HG03095 (cell line): ENCODE data around the gene DDX28.
A peak's percentile ranks its signal among the peaks of the same experiment; 100 is the strongest.
"Not testable (repeated sequence)": the region's sequence is repeated elsewhere in the genome, so short reads cannot be mapped to it uniquely, and the experiment has no call there.

Experiments used
- ATAC-seq: cut with Tn5 transposase; IDR thresholded peaks from one replicate; pipeline ENCODE4 v1.9.1; 2021; ENCODE audit warnings: moderate library complexity; ENCODE audit not compliant: unreplicated experiment

The DDX28 gene

DNA sequence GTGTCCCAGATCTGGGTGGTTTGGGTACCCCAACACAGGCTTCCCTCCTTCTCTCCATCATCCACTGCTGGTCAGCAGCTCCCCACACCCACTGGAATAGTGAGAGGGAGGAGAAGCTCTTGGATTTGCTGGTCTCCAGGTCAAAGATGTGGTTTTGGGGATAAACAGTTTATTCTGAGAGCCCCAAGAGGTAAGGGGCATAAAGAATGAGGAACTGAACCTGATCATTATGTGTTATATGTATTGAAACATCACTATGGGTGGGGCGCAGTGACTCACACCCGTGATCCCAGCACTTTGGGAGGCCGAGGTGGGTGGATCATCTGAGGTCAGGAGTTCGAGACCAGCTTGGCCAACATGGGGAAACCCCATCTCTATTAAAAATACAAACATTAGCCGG, 27.6 kb downstream of the DDX28 start:
- no peak for ATAC-seq

DNA sequence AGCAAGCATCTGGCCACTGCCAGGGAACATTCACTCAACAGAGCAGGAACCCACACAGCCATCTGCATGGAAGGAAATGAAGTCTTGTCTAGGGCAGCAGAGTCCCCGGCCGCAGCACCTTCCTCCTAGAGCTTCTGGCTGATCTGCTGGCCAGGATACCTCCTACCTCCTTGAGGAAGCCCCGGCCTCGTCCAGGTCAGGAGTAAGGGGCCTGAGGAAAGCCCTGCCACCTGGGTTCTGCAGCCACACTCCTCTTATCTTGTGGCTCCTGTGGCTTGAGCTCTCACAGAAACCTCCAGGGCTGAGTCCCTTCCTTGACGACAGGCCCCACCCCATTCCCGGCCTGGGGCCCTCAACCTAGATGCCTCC, 29.0 kb downstream of the DDX28 start:
- not testable (repeated sequence) for ATAC-seq

- peak; percentile 67 for ATAC-seq
Observed at GRCh38 chr16:67993207-67994039, 29.6 kb downstream of the DDX28 start.

GRCh38 chr16:67992661-67993206, 30.3 kb downstream of the DDX28 start:
- ATAC-seq = no peak

GRCh38 chr16:67990018-67990386, 33.0 kb downstream of the DDX28 start:
- ATAC-seq = no peak

- no peak for ATAC-seq
Observed at GRCh38 chr16:67989322-67990017, 33.6 kb downstream of the DDX28 start.

- ATAC-seq = no peak
Observed at GRCh38 chr16:67988675-67989074, 34.4 kb downstream of the DDX28 start.

DNA sequence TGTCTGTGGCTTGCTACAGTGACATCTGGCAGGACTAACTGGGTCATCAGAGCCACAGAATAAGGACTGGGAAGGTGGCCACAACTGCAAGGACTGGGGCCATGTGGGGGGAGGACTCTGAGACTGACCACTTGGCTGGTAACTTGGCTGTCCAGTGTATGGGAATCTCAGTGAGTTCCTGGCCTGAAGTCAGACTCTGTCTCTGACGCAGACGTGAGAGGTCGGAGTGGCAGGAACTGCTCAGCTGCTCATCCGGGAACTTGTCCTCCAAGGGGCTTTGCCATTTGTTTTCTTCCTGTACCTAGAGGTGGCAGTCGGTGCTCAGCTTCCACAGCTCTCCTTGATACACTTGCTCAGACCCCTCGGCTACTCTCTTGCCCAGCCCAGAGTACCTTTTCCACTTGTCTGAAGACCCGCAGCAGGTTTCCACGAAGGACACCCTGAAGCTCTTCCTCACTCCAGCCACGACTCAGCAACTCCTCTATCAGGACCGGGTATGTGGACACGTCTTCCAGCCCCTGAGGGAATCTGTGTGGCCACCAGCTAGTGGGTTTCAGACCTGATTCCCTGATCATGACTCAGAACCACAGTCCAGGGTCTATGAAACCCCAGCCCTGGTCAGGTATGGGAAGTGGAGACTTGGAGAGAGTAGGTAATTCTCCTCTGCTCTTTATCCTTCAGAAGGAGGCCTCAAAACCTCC, 35.4 kb downstream of the DDX28 start:
- no peak for ATAC-seq

- ATAC-seq = no peak
Observed at GRCh38 chr16:67986949-67987348, 36.1 kb downstream of the DDX28 start.

- no peak for ATAC-seq
Observed at GRCh38 chr16:67982011-67982696, 40.9 kb downstream of the DDX28 start.

DNA sequence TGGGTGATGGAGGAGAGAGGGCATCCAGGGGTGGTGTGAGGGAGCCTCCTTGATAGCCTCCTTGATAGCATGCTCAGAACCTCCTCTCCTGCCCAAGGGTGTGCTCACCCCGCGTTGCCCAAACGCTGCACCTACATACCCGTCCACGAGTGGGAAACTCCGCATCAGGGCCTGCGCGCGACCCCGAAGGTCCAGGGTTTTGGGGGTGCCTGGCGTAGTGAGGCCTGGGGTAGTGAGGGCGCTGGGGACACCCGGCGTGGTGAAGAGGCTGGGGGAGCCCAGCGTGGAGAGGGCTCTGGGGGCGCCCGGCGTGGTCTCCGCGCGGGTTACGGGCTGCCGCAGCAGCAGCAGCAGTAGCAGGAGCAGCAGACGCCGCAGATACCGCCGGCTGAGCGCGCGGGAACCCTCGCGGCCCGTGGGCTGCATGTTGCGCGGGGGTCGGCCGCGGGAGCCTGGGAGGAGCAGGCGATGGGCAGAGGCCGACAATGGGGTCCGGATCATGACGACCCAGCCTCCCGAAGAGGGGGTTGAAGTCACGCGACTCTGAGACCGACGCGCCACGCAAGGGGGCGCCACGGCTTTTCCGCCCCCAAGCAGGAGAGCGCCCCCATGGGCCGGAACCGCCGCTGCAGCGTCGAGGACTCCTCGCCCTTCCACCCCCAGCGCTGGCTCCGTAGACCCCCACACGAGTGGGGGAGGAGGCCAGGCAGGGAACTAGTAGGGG, 42.9 kb downstream of the DDX28 start, which contains the start of gene DPEP3:
Gene DPEP3, minus strand, starts transcription at position 545 of the 724 bp plus-strand sequence. Its CDS starts 119 bp downstream, at position 426.
- ATAC-seq = no peak

DNA sequence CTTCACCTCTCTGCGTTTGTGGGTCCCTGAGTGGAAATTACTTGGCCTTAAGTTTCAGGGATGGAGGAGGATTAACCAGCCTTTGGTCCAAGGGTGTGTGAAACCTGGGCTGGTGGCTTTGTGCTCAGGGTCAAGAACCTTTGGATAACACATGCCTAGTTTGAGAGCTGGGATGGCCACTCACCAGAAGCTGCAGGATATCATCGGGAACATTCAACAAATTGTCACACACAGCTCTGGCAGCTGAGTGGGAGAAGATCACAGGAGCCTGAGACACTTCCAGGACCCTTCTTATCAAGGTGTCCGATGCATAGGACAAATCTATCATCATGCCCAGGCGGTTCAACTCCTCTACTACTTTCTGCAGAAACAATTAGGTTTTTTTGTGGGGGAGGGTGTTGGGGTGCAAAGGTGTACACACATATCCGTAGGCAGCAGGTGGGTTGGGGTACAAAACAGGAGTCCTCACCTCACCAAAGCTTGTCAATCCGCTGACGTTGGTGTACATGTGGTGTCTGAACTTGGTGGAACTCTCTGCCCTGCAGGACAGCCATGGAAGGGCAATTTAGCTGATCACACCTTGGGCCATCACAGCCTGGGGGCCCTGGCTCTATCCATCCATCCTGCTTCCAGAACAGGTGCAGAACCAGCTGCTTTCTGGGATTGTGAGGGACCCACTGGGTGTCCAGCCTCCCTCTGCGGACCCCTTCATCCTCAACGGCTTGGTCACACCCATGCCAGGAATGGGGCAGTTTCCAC, 45.4 kb downstream of the DDX28 start:
- no peak for ATAC-seq

DNA sequence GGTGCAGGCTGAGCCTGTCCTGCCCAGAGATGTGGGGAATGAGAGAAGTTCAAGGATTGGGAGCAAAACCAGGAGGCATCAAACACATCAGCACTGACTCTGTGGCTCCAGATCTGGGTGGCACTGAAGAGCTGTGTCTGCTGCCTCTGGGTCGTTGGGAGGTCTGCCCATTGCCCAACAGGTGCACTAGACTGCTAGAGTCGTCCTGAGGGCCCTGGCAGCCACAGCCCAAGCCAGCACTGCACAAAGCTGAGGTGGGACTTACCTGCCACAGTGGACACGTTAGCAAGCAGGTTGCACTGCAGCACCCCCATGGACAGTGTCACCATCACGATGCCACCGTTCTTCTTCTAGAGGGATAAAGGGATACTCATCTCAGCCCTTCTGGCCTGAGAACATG, 46.0 kb downstream of the DDX28 start:
- no peak for ATAC-seq

DNA sequence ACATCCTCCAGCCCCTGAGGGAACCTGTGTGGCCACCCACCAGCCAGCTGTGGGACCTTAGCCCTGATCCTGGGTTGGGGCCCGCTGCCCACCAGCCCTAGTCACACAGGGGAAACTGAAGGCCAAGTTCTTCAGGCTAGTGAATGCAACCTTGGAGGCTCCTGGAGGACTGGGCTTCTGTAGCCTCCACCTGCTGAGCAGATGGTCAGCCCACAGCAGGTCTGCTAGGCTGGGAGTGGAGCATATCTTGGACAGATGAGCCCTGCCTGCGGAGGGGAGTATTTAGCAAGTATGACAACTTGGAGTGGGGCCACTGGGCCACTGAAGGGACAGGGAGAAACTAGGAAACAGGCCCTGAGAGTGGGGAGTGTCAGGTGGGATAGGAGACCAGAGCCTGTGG, 46.8 kb downstream of the DDX28 start:
- no peak for ATAC-seq

GRCh38 chr16:67975321-67976105, 47.5 kb downstream of the DDX28 start:
- ATAC-seq = no peak

DNA sequence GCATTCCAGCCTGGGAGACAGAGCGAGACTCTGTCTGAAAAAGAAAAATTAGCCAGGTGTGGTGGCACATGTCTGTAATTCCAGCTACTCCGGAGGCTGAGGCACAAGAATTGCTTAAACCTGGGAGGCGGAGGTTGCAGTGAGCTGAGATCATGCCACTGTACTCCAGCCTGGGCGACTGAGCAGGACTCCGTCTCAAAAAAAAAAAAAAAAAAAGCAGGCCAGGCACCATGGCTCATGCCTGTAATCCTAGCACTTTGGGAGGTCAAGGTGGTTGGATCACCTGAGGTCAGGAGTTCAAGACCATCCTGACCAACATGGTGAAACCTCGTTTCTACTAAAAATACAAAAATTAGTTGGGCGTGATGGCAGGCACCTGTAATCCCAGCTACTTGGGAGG, 50.7 kb downstream of the DDX28 start:
- ATAC-seq = not testable (repeated sequence)

DNA sequence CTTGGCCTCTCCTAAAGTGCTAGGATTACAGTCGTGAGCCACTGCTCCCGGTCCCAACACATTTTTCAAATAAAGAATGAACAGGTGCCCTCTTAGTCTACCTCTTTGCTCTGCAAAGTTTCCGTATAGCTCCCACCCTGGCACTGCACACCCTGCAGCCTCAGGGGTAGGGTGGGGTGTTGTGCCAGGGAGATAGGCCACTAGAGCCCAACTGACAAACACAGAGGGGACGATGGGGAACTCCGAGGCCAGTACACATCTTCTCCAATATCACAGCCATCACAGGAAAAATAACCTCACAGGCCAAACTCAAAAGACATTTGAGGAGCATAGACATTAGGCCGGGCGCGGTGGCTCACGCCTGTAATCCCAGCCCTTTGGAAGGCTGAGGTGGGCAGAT, 51.9 kb downstream of the DDX28 start:
- no peak for ATAC-seq
